ENCODE results near the gene STING1.

STING1 gene

GRCh38 chr5:139475865-139476617, 6.5 kb downstream of the STING1 start:
- no peaks in the 10 kb centered on the region for H3K36me3 ChIP-seq (ENCODE audit: low read length)
- no peak overlapping the region for H2AFZ ChIP-seq (ENCODE audit: low read depth, low read length, severe bottlenecking)
- no peaks in the 10 kb centered on the region for H3K9me3 ChIP-seq (ENCODE audit: insufficient read depth, low read length)
- no peaks in the 10 kb centered on the region for H3K27me3 ChIP-seq (ENCODE audit: low read length)
- no peak overlapping the region for H3K9ac ChIP-seq (ENCODE audit: low read length)
- H3K4me2 ChIP-seq (ENCODE audit: low read depth, low read length, poor library complexity, severe bottlenecking) = no peak overlapping the region
- H3K4me3 ChIP-seq (ENCODE audit: insufficient read depth, low read length, poor library complexity, severe bottlenecking) = no peak overlapping the region
- no peaks in the 10 kb centered on the region for H4K20me1 ChIP-seq (ENCODE audit: low read depth, low read length)
- no peak overlapping the region for H3K27ac ChIP-seq (ENCODE audit: low read depth, low read length)
- no peaks in the 10 kb centered on the region for H3F3A ChIP-seq (ENCODE audit: insufficient read depth)
- TF ChIP-seq EZH2phosphoT487 (conservative IDR thresholded peaks at IDR 0.05; ENCODE audit: low read length) = no peak
- no peak for TF ChIP-seq CTCF (IDR thresholded peaks at IDR 0.05; ENCODE audit: insufficient read depth, low read length, poor library complexity, severe bottlenecking)
- H3K9me2 ChIP-seq (replicated peaks; ENCODE audit: insufficient read depth, low read length) = no peaks in the 10 kb centered on the region
- H3K79me2 ChIP-seq (ENCODE audit: insufficient read depth, low read length) = no peaks in the 10 kb centered on the region

- Histone ChIP-seq H3K27ac (ENCODE audit: low read depth, low read length) (no peak overlapping the region), H2AFZ (ENCODE audit: low read depth, low read length, severe bottlenecking) (no peak overlapping the region), H3K4me2 (ENCODE audit: low read depth, low read length, poor library complexity, severe bottlenecking) (no peak overlapping the region), H3F3A (ENCODE audit: insufficient read depth) (no peaks in the 10 kb centered on the region), H3K4me3 (ENCODE audit: insufficient read depth, low read length, poor library complexity, severe bottlenecking) (no peak overlapping the region), H3K9me2 (replicated peaks; ENCODE audit: insufficient read depth, low read length) (no peaks in the 10 kb centered on the region), H3K9ac (ENCODE audit: low read length) (no peak overlapping the region), H3K9me3 (ENCODE audit: insufficient read depth, low read length) (no peaks in the 10 kb centered on the region), H3K79me2 (ENCODE audit: insufficient read depth, low read length) (no peaks in the 10 kb centered on the region), H3K27me3 (ENCODE audit: low read length) (no peaks in the 10 kb centered on the region), H4K20me1 (ENCODE audit: low read depth, low read length) (no peaks in the 10 kb centered on the region), H3K36me3 (ENCODE audit: low read length) (no peaks in the 10 kb centered on the region)
- TF ChIP-seq CTCF (IDR thresholded peaks at IDR 0.05; ENCODE audit: insufficient read depth, low read length, poor library complexity, severe bottlenecking) = no peak
- TF ChIP-seq EZH2phosphoT487 (conservative IDR thresholded peaks at IDR 0.05; ENCODE audit: low read length) = no peak
Observed at GRCh38 chr5:139474890-139475791, 7.4 kb downstream of the STING1 start.

- Histone ChIP-seq H3K27ac (ENCODE audit: low read depth, low read length) (no peak overlapping the region), H3F3A (ENCODE audit: insufficient read depth) (no peaks in the 10 kb centered on the region), H3K9ac (ENCODE audit: low read length) (no peak overlapping the region), H4K20me1 (ENCODE audit: low read depth, low read length) (no peaks in the 10 kb centered on the region), H3K27me3 (ENCODE audit: low read length) (no peaks in the 10 kb centered on the region), H3K79me2 (ENCODE audit: insufficient read depth, low read length) (no peaks in the 10 kb centered on the region), H3K4me2 (ENCODE audit: low read depth, low read length, poor library complexity, severe bottlenecking) (no peak overlapping the region), H3K9me2 (replicated peaks; ENCODE audit: insufficient read depth, low read length) (no peaks in the 10 kb centered on the region), H2AFZ (ENCODE audit: low read depth, low read length, severe bottlenecking) (no peak overlapping the region), H3K9me3 (ENCODE audit: insufficient read depth, low read length) (no peaks in the 10 kb centered on the region), H3K4me3 (ENCODE audit: insufficient read depth, low read length, poor library complexity, severe bottlenecking) (no peak overlapping the region), H3K36me3 (ENCODE audit: low read length) (no peaks in the 10 kb centered on the region)
- no peak for TF ChIP-seq EZH2phosphoT487 (conservative IDR thresholded peaks at IDR 0.05; ENCODE audit: low read length)
Observed at GRCh38 chr5:139473565-139473964, 9.0 kb downstream of the STING1 start.
